Spleen (tissue), 7 donors: Measurements from ENCODE around the gene PDCD1LG2.

ENCODE experiments used
- POLR2A ChIP-seq, 3 donors: fragments of 450-650 bp; IDR thresholded peaks; one replicate each; pipeline ENCODE4 v1.5.1; 2017; ENCODE audit warnings: antibody characterized with exemption in 3 of 3, mild to moderate bottlenecking in 1 of 3
- TF ChIP-seq, protein P1 (sequence below), 11 experiments: fragments of 200-600 bp in 7 of 11; fragments of 450-650 bp in 4 of 11; sonication (generic) in 4 of 11; IDR thresholded peaks in 8 of 11; conservative IDR thresholded peaks in 3 of 11; 1 replicate in 7 of 11; 2 replicates in 4 of 11; pipeline versions ENCODE4 v1.4.0 to v1.8.0; 2016 to 2021; ENCODE audit warnings: antibody characterized with exemption in 11 of 11, inconsistent platforms in 4 of 11, mild to moderate bottlenecking in 1 of 11
- donor health status: DM: no; HTN: no; CAD: no; lungs with moderate emphysema.
- donor health status: DM: no; HTN: no; CAD: no.
- donor health status: DM: no; HTN: no; CAD: no.

DNA sequence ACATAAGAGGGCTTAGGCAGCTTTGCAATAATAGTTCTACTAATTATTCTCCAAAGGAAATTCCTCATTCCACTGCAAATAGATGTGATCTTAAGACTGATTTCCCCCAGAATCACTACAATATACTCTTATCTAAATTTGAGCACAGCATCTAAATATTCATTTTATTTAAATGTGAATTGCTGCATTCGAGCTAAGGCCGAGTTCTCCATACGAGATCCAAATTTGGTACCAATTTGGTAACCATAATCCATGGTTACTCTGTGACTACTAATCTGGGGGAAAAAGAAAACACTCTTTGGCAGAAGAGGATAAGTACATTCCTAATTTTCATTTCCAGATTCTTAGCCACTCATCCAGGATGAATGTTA is 98.9 kb downstream of the PDCD1LG2 start:
- TF ChIP-seq, protein P1, sequence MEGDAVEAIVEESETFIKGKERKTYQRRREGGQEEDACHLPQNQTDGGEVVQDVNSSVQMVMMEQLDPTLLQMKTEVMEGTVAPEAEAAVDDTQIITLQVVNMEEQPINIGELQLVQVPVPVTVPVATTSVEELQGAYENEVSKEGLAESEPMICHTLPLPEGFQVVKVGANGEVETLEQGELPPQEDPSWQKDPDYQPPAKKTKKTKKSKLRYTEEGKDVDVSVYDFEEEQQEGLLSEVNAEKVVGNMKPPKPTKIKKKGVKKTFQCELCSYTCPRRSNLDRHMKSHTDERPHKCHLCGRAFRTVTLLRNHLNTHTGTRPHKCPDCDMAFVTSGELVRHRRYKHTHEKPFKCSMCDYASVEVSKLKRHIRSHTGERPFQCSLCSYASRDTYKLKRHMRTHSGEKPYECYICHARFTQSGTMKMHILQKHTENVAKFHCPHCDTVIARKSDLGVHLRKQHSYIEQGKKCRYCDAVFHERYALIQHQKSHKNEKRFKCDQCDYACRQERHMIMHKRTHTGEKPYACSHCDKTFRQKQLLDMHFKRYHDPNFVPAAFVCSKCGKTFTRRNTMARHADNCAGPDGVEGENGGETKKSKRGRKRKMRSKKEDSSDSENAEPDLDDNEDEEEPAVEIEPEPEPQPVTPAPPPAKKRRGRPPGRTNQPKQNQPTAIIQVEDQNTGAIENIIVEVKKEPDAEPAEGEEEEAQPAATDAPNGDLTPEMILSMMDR (IDR thresholded peaks at IDR 0.05 in 8 of 11, conservative IDR thresholded peaks at IDR 0.05 in 3 of 11) = no peak
- no peak for TF ChIP-seq POLR2A (IDR thresholded peaks at IDR 0.05)
